Muscle of back (tissue), 11 donors: ENCODE data around the gene SERP1. TPM values are rescaled to one million over a fixed set of nuclear protein-coding genes. Genes with fewer than 3 reads are reported as not detected.
"Not testable (repeated sequence)": the region's sequence is repeated elsewhere in the genome, so short reads cannot be mapped to it uniquely, and the experiment has no call there.

ENCODE experiments used
- DNase-seq, 3 donors: peaks; one replicate each; pipeline versions ENCODE4 v3.0.0 to v3.0.0-alpha.2; 2013
- polyA plus RNA-seq, 10 donors: library from polyadenylated mRNA; unstranded; fragments of 120-200 nt; gene quantifications; one replicate each; pipeline ENCODE4 v1.2.1, GENCODE V29; 2013; ENCODE audit not compliant: insufficient read length in 10 of 10

SERP1 gene
- polyA plus RNA-seq, 10 donors: 62.4 to 89.9 (median 71.1) TPM

GRCh38 chr3:150543128-150543527 is 3.2 kb downstream of the SERP1 start:
- DNase-seq: no peak

GRCh38 chr3:150540991-150541390 is 5.3 kb downstream of the SERP1 start:
- DNase-seq: no peak

GRCh38 chr3:150540297-150540696 is 6.0 kb downstream of the SERP1 start:
- DNase-seq: no peak

GRCh38 chr3:150538324-150539208 is 7.7 kb downstream of the SERP1 start:
- DNase-seq: no peak

- DNase-seq: no peak
Measured at GRCh38 chr3:150535204-150535603, 11.1 kb downstream of the SERP1 start.

GRCh38 chr3:150531775-150532174 is 14.5 kb downstream of the SERP1 start:
- DNase-seq: no peak

- DNase-seq: peak in 2 of 3 donors; percentile 17 to 53
Measured at GRCh38 chr3:150528354-150528797, 17.9 kb downstream of the SERP1 start.

GRCh38 chr3:150527464-150528255 is 18.6 kb downstream of the SERP1 start:
- peak in 1 of 3 donors; percentile 52 for DNase-seq

GRCh38 chr3:150523538-150523937 is 22.8 kb downstream of the SERP1 start:
- no peak for DNase-seq

- peak in 1 of 3 donors; percentile 24 for DNase-seq
Measured at GRCh38 chr3:150521463-150521862, 24.8 kb downstream of the SERP1 start.

GRCh38 chr3:150520408-150520807 is 25.9 kb downstream of the SERP1 start:
- DNase-seq: no peak

GRCh38 chr3:150519026-150519425 is 27.3 kb downstream of the SERP1 start:
- DNase-seq: no peak

- DNase-seq: no peak
Measured at GRCh38 chr3:150515210-150515609, 31.1 kb downstream of the SERP1 start.

GRCh38 chr3:150511122-150511821 is 35.0 kb downstream of the SERP1 start:
- no peak for DNase-seq

- DNase-seq: no peak
Measured at GRCh38 chr3:150509780-150510179, 36.5 kb downstream of the SERP1 start.

- no peak for DNase-seq
Measured at GRCh38 chr3:150508401-150508800, 37.9 kb downstream of the SERP1 start.

GRCh38 chr3:150504483-150504882 is 41.8 kb downstream of the SERP1 start:
- DNase-seq: no peak

- DNase-seq: no peak
Measured at GRCh38 chr3:150503402-150504099, 42.7 kb downstream of the SERP1 start.

GRCh38 chr3:150500960-150501359 is 45.3 kb downstream of the SERP1 start:
- DNase-seq: not testable (repeated sequence)

GRCh38 chr3:150497956-150498355 is 48.3 kb downstream of the SERP1 start:
- DNase-seq: no peak

GRCh38 chr3:150495563-150496168 is 50.6 kb downstream of the SERP1 start:
- peak; percentile 62 to 75 (median 62) for DNase-seq
